Liver (tissue), 3 donors: Measurements from ENCODE around the gene PDK1.

Experiments used
- JUND ChIP-seq, 2 donors: IDR thresholded peaks; 2 replicates each; pipeline ENCODE4 v1.6.1; 2016; ENCODE audit warnings: antibody characterized with exemption in 2 of 2
- RXRA ChIP-seq, 2 donors: IDR thresholded peaks; 2 replicates each; pipeline ENCODE4 v1.6.1; 2017 to 2018; ENCODE audit warnings: antibody characterized with exemption in 2 of 2, mild to moderate bottlenecking in 1 of 2
- TF ChIP-seq, protein P1 (sequence below): fragments of 150-350 bp; IDR thresholded peaks from 2 replicates; pipeline ENCODE4 v1.5.1; 2017; ENCODE audit warnings: improper control_type of control experiment, low read depth, low read length; ENCODE audit not compliant: missing input control
- TF ChIP-seq, protein P2 (sequence below): IDR thresholded peaks from 2 replicates; pipeline ENCODE4 v1.6.1; 2016; ENCODE audit warnings: antibody characterized with exemption
- donor health status: healthy.
- donor health status: healthy.

DNA sequence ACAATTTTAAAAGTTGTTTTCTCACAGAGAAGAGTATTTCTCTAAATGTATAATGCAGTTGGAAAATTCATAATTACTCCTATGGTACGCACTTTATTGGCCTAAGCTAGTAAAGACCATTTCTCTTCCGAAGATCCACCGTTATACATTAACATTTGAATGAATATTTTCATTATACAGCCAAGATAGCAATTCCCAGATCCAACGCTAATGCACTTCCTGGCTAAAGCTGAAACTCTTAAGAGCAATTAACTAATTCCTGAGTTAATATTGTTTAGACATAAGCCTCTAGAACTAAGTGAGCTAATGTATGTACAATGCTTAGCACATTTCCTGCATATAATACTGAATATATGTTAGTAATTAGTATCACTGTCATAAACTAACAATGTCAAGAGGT is 56.2 kb downstream of the PDK1 start:
- TF ChIP-seq, protein P1, sequence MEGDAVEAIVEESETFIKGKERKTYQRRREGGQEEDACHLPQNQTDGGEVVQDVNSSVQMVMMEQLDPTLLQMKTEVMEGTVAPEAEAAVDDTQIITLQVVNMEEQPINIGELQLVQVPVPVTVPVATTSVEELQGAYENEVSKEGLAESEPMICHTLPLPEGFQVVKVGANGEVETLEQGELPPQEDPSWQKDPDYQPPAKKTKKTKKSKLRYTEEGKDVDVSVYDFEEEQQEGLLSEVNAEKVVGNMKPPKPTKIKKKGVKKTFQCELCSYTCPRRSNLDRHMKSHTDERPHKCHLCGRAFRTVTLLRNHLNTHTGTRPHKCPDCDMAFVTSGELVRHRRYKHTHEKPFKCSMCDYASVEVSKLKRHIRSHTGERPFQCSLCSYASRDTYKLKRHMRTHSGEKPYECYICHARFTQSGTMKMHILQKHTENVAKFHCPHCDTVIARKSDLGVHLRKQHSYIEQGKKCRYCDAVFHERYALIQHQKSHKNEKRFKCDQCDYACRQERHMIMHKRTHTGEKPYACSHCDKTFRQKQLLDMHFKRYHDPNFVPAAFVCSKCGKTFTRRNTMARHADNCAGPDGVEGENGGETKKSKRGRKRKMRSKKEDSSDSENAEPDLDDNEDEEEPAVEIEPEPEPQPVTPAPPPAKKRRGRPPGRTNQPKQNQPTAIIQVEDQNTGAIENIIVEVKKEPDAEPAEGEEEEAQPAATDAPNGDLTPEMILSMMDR = no peak
- TF ChIP-seq JUND (IDR thresholded peaks at IDR 0.05) (no peak), RXRA (IDR thresholded peaks at IDR 0.05) (no peak)
- TF ChIP-seq, protein P2, sequence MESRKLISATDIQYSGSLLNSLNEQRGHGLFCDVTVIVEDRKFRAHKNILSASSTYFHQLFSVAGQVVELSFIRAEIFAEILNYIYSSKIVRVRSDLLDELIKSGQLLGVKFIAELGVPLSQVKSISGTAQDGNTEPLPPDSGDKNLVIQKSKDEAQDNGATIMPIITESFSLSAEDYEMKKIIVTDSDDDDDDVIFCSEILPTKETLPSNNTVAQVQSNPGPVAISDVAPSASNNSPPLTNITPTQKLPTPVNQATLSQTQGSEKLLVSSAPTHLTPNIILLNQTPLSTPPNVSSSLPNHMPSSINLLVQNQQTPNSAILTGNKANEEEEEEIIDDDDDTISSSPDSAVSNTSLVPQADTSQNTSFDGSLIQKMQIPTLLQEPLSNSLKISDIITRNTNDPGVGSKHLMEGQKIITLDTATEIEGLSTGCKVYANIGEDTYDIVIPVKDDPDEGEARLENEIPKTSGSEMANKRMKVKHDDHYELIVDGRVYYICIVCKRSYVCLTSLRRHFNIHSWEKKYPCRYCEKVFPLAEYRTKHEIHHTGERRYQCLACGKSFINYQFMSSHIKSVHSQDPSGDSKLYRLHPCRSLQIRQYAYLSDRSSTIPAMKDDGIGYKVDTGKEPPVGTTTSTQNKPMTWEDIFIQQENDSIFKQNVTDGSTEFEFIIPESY = no peak
